ENCODE data around the gene CEBPG.

CEBPG gene

DNA sequence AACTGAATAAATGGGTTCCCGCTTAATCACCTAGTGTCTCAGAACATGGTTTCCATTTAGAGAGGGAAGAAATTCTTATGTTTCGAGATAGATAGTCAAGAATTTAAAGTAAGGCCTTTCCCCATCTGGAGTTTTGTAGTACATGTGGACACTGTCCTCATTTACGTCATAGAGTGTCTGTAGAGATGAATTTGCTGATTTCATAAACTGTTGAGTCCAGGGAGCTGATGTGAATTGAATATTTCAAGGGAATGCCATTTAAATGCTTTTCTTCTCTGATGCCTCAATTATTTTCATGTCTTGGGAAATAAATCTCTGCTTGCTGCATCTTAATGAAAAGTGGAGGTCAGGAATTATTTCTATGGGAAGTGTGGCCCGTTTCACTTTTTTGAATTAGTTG lies 9.5 kb downstream of the CEBPG start:
- DNase-seq, result no peak

DNA sequence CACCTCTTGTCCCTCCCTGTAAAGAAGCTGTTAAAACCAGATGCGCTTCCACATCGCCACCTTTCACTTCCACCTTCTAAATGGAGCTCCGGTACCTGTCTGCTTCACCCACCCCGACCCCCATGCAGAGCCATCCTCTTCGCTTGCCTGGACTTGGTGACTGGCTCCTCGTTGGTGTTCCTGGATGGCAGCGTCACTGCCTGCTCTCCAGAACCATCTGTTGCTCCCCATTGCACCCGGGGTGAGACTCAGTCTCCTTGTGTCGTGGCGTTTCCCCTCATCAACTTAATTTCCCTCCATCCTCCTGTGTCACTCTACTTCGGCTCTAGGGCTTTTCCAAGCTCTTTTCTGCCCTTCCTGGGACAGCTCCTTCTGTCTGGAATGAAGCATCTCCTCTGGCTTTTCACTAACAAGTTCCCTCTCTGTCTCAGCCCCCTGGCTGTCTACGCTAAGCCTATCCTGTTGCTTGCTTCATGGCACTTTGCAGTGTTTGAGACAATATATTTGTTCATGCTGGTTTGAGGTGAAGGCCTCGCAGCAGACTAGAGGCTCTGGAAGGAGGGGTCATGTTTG lies 10.3 kb downstream of the CEBPG start:
- no peak for DNase-seq

DNA sequence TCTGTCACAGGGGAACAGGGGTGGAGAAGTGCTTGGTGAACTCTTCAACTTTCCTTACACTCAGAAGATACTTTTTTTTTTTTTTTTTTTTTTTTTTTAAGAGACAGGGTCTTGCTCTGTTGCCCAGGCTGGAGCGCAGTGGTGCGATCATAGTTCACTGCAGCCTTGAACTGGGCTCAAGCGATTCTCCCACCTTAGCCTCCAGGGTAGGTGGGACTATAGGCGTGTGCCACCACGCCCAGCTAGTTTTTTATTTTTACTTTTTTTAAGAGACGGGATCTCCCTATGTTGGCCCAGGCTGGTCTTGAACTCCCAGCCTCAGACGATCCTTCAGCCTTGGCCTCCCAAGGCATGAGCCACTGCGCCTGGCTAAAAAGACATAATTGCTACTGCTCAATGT lies 11.5 kb downstream of the CEBPG start:
- DNase-seq, result no peak

DNA sequence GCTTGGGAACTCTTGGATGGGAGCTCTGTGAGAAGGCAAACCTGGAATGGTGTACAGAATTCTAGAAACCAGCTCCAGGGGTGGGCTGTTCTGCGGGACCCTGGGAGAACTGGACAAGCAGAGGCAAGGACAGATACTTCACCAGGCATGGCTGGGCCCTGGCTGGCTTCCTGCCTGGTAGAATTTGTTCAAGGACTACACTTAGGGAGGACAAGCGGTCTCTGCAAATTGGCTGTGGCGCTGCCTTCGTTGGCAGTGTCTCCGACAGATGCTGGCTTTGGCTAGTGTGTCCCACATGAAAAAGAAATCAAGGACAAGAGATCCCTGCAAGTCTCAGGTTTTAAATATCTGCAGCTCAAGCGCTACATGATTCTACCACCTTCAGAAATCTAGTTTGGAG lies 12.4 kb downstream of the CEBPG start:
- no peak for DNase-seq

DNA sequence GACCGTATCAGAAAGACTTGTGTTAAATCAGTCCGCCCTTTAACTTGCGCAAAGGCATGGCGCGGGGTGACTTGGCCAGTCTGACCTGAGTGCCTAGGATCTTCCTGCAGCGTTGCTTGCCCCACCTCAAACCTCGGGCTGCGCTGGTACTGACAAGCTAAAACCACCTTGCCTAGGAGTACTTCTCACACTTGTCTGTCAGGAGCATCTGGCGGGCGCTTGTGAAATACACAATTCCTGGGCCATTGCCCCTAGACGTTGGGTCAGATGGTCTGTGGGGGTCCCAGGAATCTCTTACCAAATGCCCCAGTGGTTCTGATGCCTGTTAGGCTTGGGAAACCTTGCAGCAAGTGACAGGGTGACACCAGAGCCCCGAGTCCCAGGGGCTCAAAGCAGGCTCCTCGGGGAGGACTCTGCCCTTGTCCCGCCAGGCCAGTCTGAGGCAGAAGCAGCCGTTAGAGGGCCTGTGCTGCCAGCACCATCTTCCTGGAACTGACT lies 12.9 kb downstream of the CEBPG start:
- no peak for DNase-seq

DNA sequence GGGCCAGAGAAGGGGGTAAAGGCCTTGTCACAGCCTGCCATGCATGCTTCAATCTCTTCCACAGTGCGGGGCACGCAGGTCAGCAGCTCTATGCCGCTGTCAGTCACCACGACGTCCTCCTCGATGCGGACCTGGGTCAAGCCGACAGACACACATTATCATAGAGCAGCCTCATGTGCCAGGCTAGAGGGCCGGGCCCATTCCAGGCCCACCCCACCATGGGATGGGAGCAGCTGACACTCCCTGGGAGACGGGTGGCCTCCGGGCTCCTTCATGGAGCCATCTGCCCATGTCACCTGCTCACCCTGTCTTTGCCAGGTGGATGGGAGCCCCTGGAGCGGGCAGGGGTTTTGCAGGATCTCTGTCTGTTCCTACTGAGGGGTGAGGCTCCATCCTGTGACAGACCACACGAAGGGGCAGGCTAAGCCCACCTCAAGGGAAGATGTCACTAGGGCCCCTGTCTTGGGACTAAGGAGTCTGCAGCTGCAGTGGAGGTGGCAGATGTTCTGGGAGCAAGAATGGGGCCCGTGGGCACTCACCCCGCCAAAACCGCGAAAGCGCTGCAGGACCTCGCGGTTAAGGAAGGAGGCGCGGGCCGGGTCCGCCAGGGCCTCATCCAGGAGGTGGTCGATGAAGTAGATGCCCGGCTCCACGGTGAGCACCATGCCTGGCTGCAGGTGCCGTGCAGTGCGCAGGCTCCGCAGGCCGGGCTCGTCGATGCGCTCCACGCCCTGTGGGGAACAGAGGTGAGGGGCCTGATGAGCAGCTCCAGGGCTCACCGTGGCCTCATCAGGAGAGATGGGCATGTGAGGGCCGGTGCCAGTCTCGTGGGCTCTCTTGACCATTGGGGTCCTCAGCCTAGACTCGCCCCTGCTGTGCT lies 14.1 kb downstream of the CEBPG start:
- DNase-seq, result no peak

DNA sequence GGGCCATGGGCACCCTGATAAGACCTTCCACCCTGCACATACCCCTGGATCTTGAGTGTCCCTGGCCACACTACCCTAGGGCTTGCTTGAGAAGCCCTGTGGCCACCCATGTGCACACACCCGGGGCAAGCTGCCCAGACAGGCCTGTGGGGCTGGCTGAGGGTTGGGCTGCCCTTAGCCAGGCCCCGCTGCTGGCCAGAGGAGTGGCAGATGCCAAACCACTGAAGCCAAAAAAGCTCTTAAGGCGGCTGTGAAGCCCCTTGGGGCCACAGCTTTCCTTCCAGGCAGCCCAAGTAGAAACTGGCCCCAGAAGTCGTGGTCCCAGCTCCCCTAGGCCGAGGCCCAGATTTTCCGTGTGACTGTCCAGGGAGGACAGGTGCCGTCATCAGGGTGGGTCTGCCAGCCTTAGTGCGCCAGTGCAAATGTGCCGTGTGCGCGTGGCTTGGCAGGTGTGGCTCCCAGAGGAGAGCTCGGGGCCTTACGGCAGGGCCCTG lies 14.8 kb downstream of the CEBPG start:
- DNase-seq, result no peak

DNA sequence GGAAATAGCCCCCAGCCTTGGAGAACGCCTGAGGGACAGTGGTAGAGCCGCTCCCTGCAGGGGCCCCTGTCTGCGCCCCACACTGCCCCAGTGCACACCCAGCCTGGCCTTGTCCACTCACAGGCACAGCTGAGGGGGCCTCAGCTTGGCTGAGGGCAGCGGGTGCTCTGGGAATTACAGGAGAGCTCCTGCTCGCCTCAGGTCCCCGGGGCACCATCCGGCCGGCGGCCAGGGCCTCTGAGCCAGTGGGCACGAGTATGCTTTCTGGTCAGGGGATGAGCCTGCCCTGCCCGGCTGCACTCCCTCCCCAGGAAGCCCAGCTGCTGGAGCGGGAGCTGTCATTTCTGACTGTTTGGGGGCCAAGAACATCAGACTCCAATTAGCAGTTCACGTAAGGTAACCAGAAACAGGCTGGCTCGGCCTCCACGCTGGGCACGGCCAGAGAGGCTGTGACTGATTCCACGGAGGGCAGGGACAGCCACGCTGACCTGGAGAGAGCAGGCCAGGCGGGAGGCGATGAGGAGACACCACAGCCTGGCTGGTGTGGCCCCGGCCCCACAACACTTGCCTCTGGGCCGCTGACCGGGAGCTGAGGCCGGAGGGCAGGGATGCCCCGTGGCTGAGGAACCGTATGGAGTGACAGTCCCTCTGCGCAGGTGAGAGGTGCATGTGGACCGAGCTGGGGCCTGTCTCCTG lies 15.4 kb downstream of the CEBPG start:
- DNase-seq, result no peak

DNA sequence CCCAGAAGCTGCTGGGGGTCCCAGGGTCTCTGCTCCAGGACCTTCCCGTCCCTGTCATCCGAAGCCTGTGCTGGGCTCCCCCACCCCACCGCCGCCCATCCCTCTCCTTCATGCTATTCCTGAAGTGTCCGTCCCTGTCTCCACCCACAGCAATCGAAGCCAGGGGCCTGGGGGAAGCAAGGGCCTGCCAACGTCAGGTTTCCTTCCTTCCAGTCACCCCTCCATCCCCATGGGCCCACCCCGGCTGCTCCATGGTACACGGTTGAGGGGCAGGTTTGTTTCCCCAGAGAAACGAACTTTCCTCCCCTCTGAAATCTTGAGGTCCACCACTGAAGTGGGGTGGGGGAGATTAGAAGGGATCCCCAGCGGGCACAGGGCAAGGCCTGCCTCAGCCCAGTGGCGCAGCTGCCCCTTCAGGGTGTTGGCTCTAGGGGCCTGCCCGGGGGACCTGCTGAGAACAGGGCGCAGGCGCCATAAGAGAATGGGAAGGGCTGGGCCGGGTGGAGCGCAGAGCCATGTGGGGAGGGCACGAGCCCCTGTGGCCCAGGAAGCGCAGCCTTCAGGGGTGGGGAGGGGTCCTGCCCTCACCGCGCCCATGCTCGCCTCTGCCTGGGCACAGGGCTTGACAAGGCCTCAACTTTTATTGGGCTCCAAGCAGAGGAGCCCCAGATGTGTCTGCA lies 16.1 kb downstream of the CEBPG start:
- no peak for DNase-seq

DNA sequence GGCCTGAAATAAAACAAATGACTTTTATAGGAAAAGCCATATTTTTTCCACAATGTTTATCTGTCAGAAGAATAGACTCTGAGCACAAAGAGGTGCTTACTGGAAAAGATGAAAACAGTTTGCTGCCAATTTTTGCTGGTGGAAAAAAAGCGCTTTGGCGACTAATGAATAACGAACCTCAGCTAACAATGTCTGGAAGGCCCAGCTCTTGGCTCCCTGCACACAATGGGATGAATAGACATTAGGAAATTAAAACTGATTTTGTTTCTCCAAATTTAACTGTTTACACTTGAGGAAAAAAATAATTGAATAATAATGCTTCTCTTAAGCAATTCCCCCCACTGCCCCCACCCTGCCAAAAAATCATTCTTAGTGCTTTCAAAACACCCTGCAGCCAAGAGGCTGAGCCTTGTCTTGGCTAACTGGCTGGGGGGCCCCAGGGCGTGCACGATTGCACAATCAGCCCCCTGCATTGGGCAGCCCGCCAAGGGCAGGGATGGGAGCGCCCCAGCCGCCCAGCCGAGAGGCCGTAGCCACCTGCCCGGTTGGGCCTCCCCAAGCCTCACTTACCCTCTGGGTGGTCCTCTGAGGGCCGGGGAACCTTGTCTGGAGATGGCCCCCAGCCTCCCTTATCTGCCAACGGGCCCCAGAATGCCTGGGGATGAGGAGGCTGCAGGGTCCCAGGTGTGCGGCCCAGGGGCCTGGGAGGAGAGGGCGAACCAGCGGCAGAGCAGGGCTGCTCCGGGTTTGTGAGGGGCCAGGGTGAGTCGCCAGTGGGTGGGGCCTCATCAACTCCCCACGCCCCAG lies 16.8 kb downstream of the CEBPG start:
- no peak for DNase-seq

DNA sequence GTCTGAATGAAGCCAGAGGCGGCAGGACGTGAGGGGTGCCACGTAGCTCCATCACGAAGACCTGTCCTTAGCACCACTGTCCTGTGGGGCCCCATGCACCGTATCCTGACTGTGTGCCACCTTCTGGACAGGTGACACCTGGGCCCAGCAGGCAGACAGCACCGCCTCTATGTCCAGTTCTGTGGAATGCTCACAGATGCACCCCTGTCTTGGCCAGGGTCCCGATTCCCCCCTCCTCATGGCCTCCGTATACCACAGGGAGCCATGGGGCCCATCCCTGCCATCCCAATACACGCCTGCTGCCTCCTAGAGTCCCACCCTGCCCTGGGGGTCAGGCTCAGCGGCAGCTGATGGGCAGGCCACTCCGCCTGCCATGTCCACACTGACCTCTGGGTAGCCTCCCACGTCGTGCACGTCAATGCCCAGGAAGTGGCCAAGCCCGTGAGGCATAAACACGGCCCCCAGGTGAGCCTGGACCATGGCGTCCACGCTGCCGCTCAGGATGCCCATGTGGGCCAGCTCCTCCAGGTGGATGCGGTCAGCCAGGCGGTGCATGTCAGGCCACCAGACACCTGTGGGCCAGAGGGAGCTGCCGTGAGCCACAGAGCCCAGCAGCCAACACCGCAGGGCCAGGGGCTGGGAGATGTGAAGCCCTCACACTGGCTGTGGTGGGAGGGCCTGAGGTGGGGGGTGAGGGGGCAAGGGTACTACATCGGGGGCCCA lies 17.6 kb downstream of the CEBPG start:
- no peak for DNase-seq

DNA sequence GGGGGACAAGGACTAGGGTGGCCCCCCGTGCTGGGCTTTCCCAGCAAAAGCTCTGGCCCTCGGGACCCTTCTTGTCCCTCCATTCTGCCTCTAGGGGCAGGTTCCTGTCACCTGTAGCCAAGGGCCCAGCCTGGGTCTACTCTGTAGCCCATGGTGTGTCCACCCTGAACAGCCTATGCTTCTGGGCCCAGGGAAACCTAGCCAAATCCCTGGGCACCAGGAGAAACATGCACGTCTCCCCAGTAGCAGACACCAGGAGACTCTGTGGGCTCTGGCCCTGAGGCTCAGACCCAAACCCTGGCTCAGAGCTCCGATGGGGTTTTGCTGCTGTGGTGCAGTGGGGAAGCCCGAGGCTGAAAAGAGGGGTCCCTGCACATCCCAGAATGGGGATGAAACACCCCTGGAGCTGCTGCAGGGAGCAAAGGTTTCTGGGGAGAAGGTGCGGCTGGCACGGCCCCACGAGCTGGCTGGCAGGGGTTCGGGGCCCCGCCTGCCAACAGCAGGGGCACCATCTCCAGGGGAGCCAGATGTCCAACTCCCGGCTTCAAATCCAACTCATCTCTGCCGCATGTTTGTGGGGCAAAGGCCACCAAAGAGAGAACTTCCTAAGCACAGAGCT lies 18.2 kb downstream of the CEBPG start:
- DNase-seq, result no peak

DNA sequence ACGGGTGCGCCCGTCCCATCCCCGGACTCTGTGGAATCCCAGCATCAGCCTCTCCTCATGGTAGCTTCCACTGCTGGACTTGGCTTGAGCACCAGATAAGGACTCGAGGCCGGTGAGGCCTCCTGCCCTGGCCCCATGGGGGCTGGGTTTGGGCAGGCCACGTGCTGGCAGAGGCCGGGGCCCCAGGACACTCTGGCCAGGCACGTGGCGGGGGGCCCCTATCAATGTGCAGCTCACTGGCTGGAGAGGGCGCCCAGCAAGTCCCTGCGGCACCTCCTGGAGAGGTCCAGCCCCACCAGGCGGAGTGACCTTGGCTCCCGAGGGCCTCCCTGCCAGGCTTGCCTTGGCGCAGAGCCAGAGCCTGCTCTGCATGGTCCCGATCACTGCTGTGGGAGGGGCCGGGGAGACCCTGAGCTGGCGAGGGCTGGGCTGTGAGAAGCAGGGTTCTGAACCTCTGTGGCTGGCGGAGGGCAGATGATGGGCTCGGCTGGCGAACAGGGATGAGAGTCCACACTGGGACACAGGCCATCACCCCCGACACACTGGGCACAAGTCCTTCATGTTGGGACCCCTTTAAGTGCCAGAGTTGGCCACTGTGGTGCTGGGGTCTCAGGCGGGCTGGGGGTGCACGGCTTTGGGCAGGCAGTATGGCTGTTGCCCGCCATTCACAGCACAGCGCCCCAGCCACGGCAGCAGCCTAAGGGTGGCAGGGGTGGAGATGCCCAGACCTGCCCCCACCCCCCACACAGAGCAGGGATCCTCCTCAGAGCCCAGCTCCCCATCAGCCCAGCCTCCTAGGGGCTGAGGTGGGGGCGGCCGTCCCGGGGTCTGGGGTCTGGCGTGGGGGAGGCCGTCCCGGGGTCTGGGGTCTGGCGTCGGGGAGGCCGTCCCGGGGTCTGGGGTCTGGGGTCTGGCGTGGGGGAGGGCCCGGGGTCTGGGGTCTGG lies 19.1 kb downstream of the CEBPG start:
- no peak for DNase-seq

DNA sequence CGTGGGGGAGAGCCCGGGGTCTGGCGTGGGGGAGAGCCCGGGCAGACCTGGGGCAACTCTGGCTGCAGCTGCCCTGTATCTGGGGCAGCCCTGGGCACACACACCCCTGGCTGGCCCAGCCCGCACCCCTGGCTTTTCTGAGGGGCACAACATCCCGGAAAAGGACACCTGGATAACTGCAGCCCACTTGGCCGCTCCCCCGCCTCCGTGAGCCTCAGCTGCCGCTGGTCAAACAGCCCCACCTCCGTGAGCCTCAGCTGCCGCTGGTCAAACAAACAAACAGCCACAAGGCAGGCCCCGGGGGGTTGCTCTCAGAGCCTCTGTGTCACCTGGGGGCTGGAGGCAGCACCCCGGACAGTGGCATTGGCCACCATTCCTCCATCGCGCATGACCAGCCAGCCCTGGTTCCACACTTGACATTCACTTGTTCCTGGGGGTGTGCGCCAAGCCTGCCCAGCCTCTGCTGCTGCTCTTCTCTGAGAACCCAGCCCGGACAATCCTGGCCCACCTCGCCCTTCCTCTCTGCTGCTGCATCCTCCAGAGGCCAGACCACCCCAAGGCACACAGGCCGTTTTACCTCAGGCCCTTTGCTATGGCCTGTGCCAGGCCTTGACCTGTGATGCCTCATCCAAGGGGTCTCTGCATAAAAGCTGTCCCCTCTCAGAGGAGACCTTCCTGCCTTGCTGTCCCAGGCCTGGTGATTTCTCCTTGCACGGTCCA lies 19.9 kb downstream of the CEBPG start:
- no peak for DNase-seq

DNA sequence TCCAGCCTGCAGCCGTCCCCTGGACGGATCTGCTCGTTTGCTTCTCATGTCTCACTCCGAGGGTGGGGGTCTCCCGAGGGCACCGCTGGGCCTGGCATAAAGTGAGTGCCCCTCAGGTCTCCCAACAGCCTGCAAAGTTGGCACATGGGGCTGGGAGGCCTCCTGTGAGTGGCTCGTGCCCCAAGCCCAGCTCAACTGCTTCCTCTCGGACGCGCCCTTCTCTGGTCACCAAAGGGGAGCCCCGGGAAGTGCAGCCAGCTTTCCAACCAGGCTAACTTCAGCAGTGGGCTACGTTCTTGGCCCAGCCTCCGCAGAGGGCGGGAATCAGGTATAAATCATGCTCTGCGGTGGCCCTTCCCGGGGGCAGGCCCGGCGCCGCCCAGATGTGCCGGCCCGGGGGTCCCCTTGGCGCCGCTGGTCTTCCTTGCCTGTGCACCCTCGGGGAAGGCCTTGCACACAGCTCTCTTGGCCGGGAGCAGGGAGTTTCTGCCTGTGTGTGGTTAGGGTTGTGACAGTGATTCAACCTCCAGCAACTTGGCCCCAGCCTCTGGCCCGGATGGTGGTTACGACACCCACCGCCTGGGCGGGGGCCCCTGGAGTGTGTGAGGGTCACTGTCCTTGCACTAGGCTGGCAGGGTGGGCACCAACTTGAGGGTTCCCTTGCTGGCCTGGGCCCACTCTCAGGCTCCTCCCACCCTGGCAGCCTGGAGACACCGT lies 20.7 kb downstream of the CEBPG start:
- no peak for DNase-seq

DNA sequence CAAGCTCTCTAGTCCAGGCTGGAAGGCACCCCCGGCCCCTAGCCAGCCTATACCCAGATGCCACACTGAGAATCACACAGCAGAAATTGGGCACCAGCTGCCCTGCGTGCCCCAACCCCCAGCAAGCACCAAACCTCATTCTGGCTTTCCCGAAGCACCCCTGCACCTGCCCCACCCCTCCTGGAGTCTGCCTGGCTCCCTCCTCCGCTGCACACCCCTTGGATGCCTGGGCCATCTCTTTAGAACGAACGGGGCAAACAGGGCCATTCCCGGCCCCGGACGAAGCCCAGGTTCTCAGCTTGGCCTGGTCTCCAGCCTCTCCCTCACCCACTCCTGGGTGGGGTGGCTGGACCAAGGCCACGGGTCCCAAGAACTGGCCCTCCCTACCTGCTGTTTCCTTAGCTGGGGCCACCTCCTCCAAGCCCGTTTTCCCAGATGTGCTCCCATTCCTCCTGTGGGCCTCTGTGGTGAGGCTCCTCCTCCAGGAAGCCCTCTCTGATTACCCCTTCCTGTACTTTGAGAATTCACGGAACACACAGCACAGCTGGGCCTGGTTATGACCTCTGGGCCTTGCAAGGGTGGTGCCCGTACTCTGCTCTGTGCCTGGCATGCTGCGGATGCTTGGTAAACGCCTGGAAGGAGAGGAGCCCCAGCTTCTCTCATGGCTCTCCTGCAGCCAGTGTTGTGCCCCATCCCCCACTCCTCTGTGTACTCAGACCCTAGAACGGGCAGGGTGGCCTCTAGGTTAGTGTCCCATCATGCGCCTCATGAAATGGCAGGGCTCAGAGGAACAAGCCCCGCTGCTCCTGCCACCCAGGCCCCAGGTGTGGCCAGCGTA lies 21.4 kb downstream of the CEBPG start:
- DNase-seq, result no peak
